ENCODE measurements around the gene SLC26A11.

DNA sequence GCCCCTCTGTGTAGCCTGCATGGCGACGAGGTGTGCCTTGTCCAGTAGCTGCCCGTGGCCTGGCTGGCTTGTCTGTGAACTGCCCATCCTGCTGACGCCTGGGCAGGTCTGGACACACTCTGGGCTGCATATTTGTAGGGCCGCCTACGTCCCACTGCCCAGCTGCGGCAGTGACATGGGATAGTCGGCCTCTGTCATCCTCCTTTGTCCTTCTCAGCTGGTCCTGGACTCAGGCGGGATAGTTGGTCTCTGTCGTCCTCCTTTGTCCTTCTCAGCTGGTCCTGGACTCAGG, 35.9 kb upstream of the SLC26A11 start:
- TF ChIP-seq, protein P1, sequence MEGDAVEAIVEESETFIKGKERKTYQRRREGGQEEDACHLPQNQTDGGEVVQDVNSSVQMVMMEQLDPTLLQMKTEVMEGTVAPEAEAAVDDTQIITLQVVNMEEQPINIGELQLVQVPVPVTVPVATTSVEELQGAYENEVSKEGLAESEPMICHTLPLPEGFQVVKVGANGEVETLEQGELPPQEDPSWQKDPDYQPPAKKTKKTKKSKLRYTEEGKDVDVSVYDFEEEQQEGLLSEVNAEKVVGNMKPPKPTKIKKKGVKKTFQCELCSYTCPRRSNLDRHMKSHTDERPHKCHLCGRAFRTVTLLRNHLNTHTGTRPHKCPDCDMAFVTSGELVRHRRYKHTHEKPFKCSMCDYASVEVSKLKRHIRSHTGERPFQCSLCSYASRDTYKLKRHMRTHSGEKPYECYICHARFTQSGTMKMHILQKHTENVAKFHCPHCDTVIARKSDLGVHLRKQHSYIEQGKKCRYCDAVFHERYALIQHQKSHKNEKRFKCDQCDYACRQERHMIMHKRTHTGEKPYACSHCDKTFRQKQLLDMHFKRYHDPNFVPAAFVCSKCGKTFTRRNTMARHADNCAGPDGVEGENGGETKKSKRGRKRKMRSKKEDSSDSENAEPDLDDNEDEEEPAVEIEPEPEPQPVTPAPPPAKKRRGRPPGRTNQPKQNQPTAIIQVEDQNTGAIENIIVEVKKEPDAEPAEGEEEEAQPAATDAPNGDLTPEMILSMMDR (conservative IDR thresholded peaks at IDR 0.05), result no peak
- no peak for TF ChIP-seq ZFX (IDR thresholded peaks at IDR 0.05)
